IgD-negative memory B cell (primary cell): ENCODE results near the gene PALLD. TPM values are rescaled to one million over a fixed set of nuclear protein-coding genes. Genes with fewer than 3 reads are reported as not detected.

Experiments used
- H3K27ac Mint-ChIP-seq, 3 donors: one replicate each; pipeline ENCODE4 v1.8.0; 2020 to 2022; ENCODE audit warnings: mild to moderate bottlenecking in 3 of 3, mixed read lengths in 3 of 3, moderate library complexity in 1 of 3
- H3K27me3 Mint-ChIP-seq: one replicate; pipeline ENCODE4 v1.8.0; 2021; ENCODE audit warnings: mixed read lengths
- H3K36me3 Mint-ChIP-seq: one replicate; pipeline ENCODE4 v1.8.0; 2020; ENCODE audit warnings: mild to moderate bottlenecking, mixed read lengths
- H3K4me1 Mint-ChIP-seq, 3 donors: one replicate each; pipeline ENCODE4 v1.8.0; 2020 to 2022; ENCODE audit warnings: mixed read lengths in 3 of 3, mild to moderate bottlenecking in 1 of 3
- H3K4me3 Mint-ChIP-seq, 4 donors: one replicate each; pipeline ENCODE4 v1.8.0; 2020 to 2022; ENCODE audit warnings: mild to moderate bottlenecking in 4 of 4, mixed read lengths in 4 of 4, moderate library complexity in 3 of 4
- H3K9me3 Mint-ChIP-seq, 3 donors: one replicate each; pipeline ENCODE4 v1.8.0; 2020 to 2021; ENCODE audit warnings: mixed read lengths in 3 of 3, mild to moderate bottlenecking in 1 of 3
- polyA plus RNA-seq: library from polyadenylated mRNA; unstranded; fragments of 300-500 nt; fragmentation: Illumina TruSeq; gene quantifications from one replicate; pipeline ENCODE4 v1.2.3, GENCODE V29; 2021

PALLD gene
- polyA plus RNA-seq, 1 donor from 2014 or later: 0.31 TPM

GRCh38 chr4:168618577-168619265 is 121.9 kb downstream of the PALLD start:
- Mint-ChIP-seq H3K4me1 (no peaks in the 10 kb centered on the region), H3K36me3 (no peaks in the 10 kb centered on the region), H3K4me3 (no peak overlapping the region), H3K27me3 (peaks cover 8% of the 10 kb centered on the region), H3K9me3 (no peaks in the 10 kb centered on the region), H3K27ac (peak overlapping the region in 1 of 3 donors; percentile 55)

GRCh38 chr4:168619266-168619631 is 122.4 kb downstream of the PALLD start:
- Mint-ChIP-seq H3K27ac (peak overlapping the region in 1 of 3 donors; percentile 55), H3K4me1 (no peaks in the 10 kb centered on the region), H3K36me3 (no peaks in the 10 kb centered on the region), H3K27me3 (peaks cover 8% of the 10 kb centered on the region), H3K4me3 (no peak overlapping the region), H3K9me3 (no peaks in the 10 kb centered on the region)

- Mint-ChIP-seq H3K27ac (no peak overlapping the region), H3K4me3 (no peak overlapping the region), H3K4me1 (no peaks in the 10 kb centered on the region), H3K36me3 (no peaks in the 10 kb centered on the region), H3K9me3 (no peaks in the 10 kb centered on the region), H3K27me3 (peaks cover 8% of the 10 kb centered on the region)
Measured at GRCh38 chr4:168621806-168622589, 125.1 kb downstream of the PALLD start.

- Mint-ChIP-seq H3K4me1 (no peaks in the 10 kb centered on the region), H3K27ac (no peak overlapping the region), H3K9me3 (no peaks in the 10 kb centered on the region), H3K27me3 (peaks cover 8% of the 10 kb centered on the region), H3K4me3 (no peak overlapping the region), H3K36me3 (no peaks in the 10 kb centered on the region)
Measured at GRCh38 chr4:168622600-168622999, 125.7 kb downstream of the PALLD start.

GRCh38 chr4:168623011-168623410 is 126.2 kb downstream of the PALLD start:
- peaks cover 8% of the 10 kb centered on the region for H3K27me3 Mint-ChIP-seq
- no peaks in the 10 kb centered on the region for H3K9me3 Mint-ChIP-seq
- no peak overlapping the region for H3K27ac Mint-ChIP-seq
- no peak overlapping the region for H3K4me3 Mint-ChIP-seq
- no peaks in the 10 kb centered on the region for H3K4me1 Mint-ChIP-seq
- H3K36me3 Mint-ChIP-seq: no peaks in the 10 kb centered on the region

GRCh38 chr4:168623484-168623883 is 126.6 kb downstream of the PALLD start:
- Mint-ChIP-seq H3K36me3 (no peaks in the 10 kb centered on the region), H3K4me1 (no peaks in the 10 kb centered on the region), H3K27ac (no peak overlapping the region), H3K9me3 (no peaks in the 10 kb centered on the region), H3K4me3 (no peak overlapping the region), H3K27me3 (peaks cover 8% of the 10 kb centered on the region)

- Mint-ChIP-seq H3K36me3 (no peaks in the 10 kb centered on the region), H3K27me3 (peaks cover 28% of the 10 kb centered on the region), H3K9me3 (no peaks in the 10 kb centered on the region), H3K27ac (no peak overlapping the region), H3K4me1 (peaks cover 0 to 5% (median 2%) of the 10 kb centered on the region in 3 donors), H3K4me3 (no peak overlapping the region)
Measured at GRCh38 chr4:168628251-168628650, 131.4 kb downstream of the PALLD start.

- H3K36me3 Mint-ChIP-seq: no peaks in the 10 kb centered on the region
- no peaks in the 10 kb centered on the region for H3K9me3 Mint-ChIP-seq
- peaks cover 0 to 5% (median 2%) of the 10 kb centered on the region in 3 donors for H3K4me1 Mint-ChIP-seq
- H3K27ac Mint-ChIP-seq: no peak overlapping the region
- peaks cover 35% of the 10 kb centered on the region for H3K27me3 Mint-ChIP-seq
- H3K4me3 Mint-ChIP-seq: no peak overlapping the region
Measured at GRCh38 chr4:168629566-168629965, 132.7 kb downstream of the PALLD start.

- Mint-ChIP-seq H3K4me3 (no peak overlapping the region), H3K27ac (no peak overlapping the region), H3K9me3 (no peaks in the 10 kb centered on the region), H3K36me3 (no peaks in the 10 kb centered on the region), H3K4me1 (peaks cover 0 to 5% (median 2%) of the 10 kb centered on the region in 3 donors), H3K27me3 (peaks cover 42% of the 10 kb centered on the region)
Measured at GRCh38 chr4:168630445-168631187, 133.8 kb downstream of the PALLD start.

- H3K27ac Mint-ChIP-seq: no peak overlapping the region
- peaks cover 0 to 5% (median 2%) of the 10 kb centered on the region in 3 donors for H3K4me1 Mint-ChIP-seq
- no peaks in the 10 kb centered on the region for H3K36me3 Mint-ChIP-seq
- no peaks in the 10 kb centered on the region for H3K9me3 Mint-ChIP-seq
- H3K27me3 Mint-ChIP-seq: peaks cover 42% of the 10 kb centered on the region
- peak overlapping the region in 2 of 4 donors; percentile 77 to 79 for H3K4me3 Mint-ChIP-seq
Measured at GRCh38 chr4:168631241-168632162, 134.7 kb downstream of the PALLD start.

GRCh38 chr4:168632301-168632725 is 135.5 kb downstream of the PALLD start:
- Mint-ChIP-seq H3K36me3 (no peaks in the 10 kb centered on the region), H3K4me3 (no peak overlapping the region), H3K4me1 (peaks cover 0 to 5% (median 2%) of the 10 kb centered on the region in 3 donors), H3K27ac (no peak overlapping the region), H3K9me3 (no peaks in the 10 kb centered on the region), H3K27me3 (peaks cover 42% of the 10 kb centered on the region)

- Mint-ChIP-seq H3K27ac (no peak overlapping the region), H3K4me3 (no peak overlapping the region), H3K27me3 (peaks cover 42% of the 10 kb centered on the region), H3K9me3 (no peaks in the 10 kb centered on the region), H3K4me1 (peaks cover 0 to 5% (median 2%) of the 10 kb centered on the region in 3 donors), H3K36me3 (no peaks in the 10 kb centered on the region)
Measured at GRCh38 chr4:168633064-168633463, 136.2 kb downstream of the PALLD start.

GRCh38 chr4:168633496-168633895 is 136.6 kb downstream of the PALLD start:
- Mint-ChIP-seq H3K9me3 (no peaks in the 10 kb centered on the region), H3K27ac (no peak overlapping the region), H3K4me1 (peaks cover 0 to 5% (median 2%) of the 10 kb centered on the region in 3 donors), H3K36me3 (no peaks in the 10 kb centered on the region), H3K4me3 (no peak overlapping the region), H3K27me3 (peaks cover 42% of the 10 kb centered on the region)

- no peak overlapping the region for H3K4me3 Mint-ChIP-seq
- H3K27ac Mint-ChIP-seq: no peak overlapping the region
- H3K27me3 Mint-ChIP-seq: peaks cover 40% of the 10 kb centered on the region
Measured at GRCh38 chr4:168634276-168634802, 137.5 kb downstream of the PALLD start.

More at GRCh38 chr4:168634276-168634802, 137.5 kb downstream of the PALLD start:
- no peaks in the 10 kb centered on the region for H3K9me3 Mint-ChIP-seq
- no peaks in the 10 kb centered on the region for H3K36me3 Mint-ChIP-seq
- H3K4me1 Mint-ChIP-seq: peaks cover 0 to 5% (median 2%) of the 10 kb centered on the region in 3 donors
